Tibial nerve (tissue), 4 donors: Measurements from ENCODE around the gene ASZ1.

Experiments used
- CTCF ChIP-seq, 5 experiments: fragments of 200-600 bp in 3 of 5; fragments of 450-650 bp in 2 of 5; sonication (generic) in 3 of 5; IDR thresholded peaks; one replicate each; pipeline ENCODE4 v1.5.1; 2016 to 2019; ENCODE audit warnings: antibody characterized with exemption in 5 of 5, mild to moderate bottlenecking in 3 of 5, moderate library complexity in 2 of 5
- EP300 ChIP-seq, 2 donors: sonication (generic); formaldehyde crosslinking; IDR thresholded peaks; one replicate each; pipeline ENCODE4 v1.6.1; 2017; ENCODE audit warnings: antibody characterized with exemption in 2 of 2, mild to moderate bottlenecking in 1 of 2

- TF ChIP-seq CTCF (IDR thresholded peaks at IDR 0.05) (no peak), EP300 (IDR thresholded peaks at IDR 0.05) (no peak)
These were observed 19.0 kb upstream of the ASZ1 start for GRCh38 chr7:117446220-117446815.
